Measurements from ENCODE around the gene LMO7. TPM values are rescaled to one million over a fixed set of nuclear protein-coding genes. Genes with fewer than 3 reads are reported as not detected.

The LMO7 gene
- total RNA-seq, 2 experiments from 2014 or later, result 12.2 to 15.3 TPM

- TF ChIP-seq, protein P1, sequence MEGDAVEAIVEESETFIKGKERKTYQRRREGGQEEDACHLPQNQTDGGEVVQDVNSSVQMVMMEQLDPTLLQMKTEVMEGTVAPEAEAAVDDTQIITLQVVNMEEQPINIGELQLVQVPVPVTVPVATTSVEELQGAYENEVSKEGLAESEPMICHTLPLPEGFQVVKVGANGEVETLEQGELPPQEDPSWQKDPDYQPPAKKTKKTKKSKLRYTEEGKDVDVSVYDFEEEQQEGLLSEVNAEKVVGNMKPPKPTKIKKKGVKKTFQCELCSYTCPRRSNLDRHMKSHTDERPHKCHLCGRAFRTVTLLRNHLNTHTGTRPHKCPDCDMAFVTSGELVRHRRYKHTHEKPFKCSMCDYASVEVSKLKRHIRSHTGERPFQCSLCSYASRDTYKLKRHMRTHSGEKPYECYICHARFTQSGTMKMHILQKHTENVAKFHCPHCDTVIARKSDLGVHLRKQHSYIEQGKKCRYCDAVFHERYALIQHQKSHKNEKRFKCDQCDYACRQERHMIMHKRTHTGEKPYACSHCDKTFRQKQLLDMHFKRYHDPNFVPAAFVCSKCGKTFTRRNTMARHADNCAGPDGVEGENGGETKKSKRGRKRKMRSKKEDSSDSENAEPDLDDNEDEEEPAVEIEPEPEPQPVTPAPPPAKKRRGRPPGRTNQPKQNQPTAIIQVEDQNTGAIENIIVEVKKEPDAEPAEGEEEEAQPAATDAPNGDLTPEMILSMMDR (IDR thresholded peaks at IDR 0.05), result no peak
- DNase-seq, result no peak
- H3K4me1 Mint-ChIP-seq (ENCODE audit: low read depth), result peaks cover 8% of the 10 kb centered on the region
- intact Hi-C loops (cut with micrococcal nuclease), result no loop called here
- H3K27me3 Mint-ChIP-seq, result no peaks in the 10 kb centered on the region
- H3K36me3 Mint-ChIP-seq (ENCODE audit: low read depth), result no peaks in the 10 kb centered on the region
- peaks cover 8% of the 10 kb centered on the region for H3K9me3 Mint-ChIP-seq
- no peak overlapping the region for H3K4me3 Mint-ChIP-seq
- no peak overlapping the region for H3K27ac Mint-ChIP-seq
- ChIA-PET CTCF (no interaction called here), POLR2A (no interaction called here)
- ATAC-seq, result no peak
Measured at GRCh38 chr13:75744127-75744526, 108.0 kb downstream of the LMO7 start.

- DNase-seq (no peak), ATAC-seq (no peak)
- Mint-ChIP-seq H3K4me3 (no peak overlapping the region), H3K27ac (no peak overlapping the region), H3K36me3 (ENCODE audit: low read depth) (no peaks in the 10 kb centered on the region), H3K9me3 (peaks cover 8% of the 10 kb centered on the region), H3K27me3 (no peaks in the 10 kb centered on the region), H3K4me1 (ENCODE audit: low read depth) (peaks cover 2% of the 10 kb centered on the region)
- intact Hi-C loops (cut with micrococcal nuclease), result no loop called here
- ChIA-PET CTCF (no interaction called here), POLR2A (no interaction called here)
- TF ChIP-seq, protein P1 (IDR thresholded peaks at IDR 0.05), result no peak
Measured at GRCh38 chr13:75745387-75745786, 109.3 kb downstream of the LMO7 start.

DNA sequence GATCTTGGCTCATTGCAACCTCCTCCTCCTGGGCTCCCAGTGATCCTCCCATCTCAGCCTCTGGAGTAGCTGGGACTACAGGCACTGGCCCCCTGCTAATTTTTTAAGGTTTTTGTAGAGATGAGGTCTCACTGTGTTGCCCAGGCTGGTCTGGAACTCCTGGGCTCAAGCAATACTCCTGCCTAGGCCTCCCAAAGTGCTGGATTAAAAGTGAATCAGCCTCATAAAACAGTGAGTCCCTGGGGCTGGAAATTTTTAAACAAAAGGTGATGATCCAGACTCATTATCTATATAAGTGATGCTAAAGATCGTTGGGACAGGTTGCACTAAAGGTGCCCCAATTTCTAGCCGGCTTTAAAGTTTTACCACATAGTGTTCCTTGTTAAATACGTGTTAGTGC is 112.7 kb downstream of the LMO7 start:
- no peak overlapping the region for H3K27ac Mint-ChIP-seq
- peaks cover 2% of the 10 kb centered on the region for H3K4me1 Mint-ChIP-seq (ENCODE audit: low read depth)
- H3K36me3 Mint-ChIP-seq (ENCODE audit: low read depth), result peaks cover 4% of the 10 kb centered on the region
- ChIA-PET CTCF (no interaction called here), POLR2A (no interaction called here)
- no peak overlapping the region for H3K4me3 Mint-ChIP-seq
- H3K9me3 Mint-ChIP-seq, result peaks cover 17% of the 10 kb centered on the region
- intact Hi-C loops (cut with micrococcal nuclease), result no loop called here
- no peak for DNase-seq
- TF ChIP-seq, protein P1 (IDR thresholded peaks at IDR 0.05), result no peak
- ATAC-seq, result no peak
- no peaks in the 10 kb centered on the region for H3K27me3 Mint-ChIP-seq

DNA sequence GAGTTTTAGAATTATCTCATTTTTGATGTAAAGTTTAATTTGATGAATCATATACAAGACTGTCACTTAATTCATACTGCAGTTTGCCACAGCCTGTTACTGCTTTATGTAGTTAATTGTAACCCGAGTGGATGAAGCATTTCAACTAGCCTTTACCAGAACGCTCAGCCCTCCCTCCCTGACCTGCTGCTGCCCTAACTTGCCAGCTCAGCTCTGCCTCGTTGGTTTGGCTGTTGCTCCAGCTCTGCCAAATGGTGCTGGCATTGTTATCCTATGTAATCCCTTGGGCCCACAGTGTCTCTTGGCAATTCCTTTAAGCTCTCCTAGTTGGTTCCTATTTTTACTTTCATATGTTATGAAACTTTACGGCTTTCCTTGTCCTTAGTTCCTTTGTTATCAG is 113.3 kb downstream of the LMO7 start:
- no peaks in the 10 kb centered on the region for H3K27me3 Mint-ChIP-seq
- intact Hi-C loops (cut with micrococcal nuclease), result no loop called here
- H3K27ac Mint-ChIP-seq, result no peak overlapping the region
- peaks cover 20% of the 10 kb centered on the region for H3K9me3 Mint-ChIP-seq
- POLR2A ChIA-PET, result no interaction called here
- no peak for DNase-seq
- peaks cover 8% of the 10 kb centered on the region for H3K36me3 Mint-ChIP-seq (ENCODE audit: low read depth)
- ATAC-seq, result no peak
- peaks cover 2% of the 10 kb centered on the region for H3K4me1 Mint-ChIP-seq (ENCODE audit: low read depth)
- no peak overlapping the region for H3K4me3 Mint-ChIP-seq
- TF ChIP-seq, protein P1 (IDR thresholded peaks at IDR 0.05), result no peak
- CTCF ChIA-PET, result no interaction called here

GRCh38 chr13:75751350-75751749 is 115.2 kb downstream of the LMO7 start:
- no peak for DNase-seq
- ChIA-PET POLR2A (no interaction called here), CTCF (interaction anchor here (1.8 to 1.9 kb wide), 2 partner anchors 56 to 118 kb away, joined by 6 to 7 read pairs; no protein-coding TSS in a partner anchor)
- Mint-ChIP-seq H3K9me3 (peaks cover 11% of the 10 kb centered on the region), H3K4me3 (no peak overlapping the region), H3K27ac (no peak overlapping the region), H3K27me3 (no peaks in the 10 kb centered on the region), H3K4me1 (ENCODE audit: low read depth) (peaks cover 9% of the 10 kb centered on the region), H3K36me3 (ENCODE audit: low read depth) (peaks cover 8% of the 10 kb centered on the region)
- intact Hi-C loops (cut with micrococcal nuclease), result no loop called here
- TF ChIP-seq, protein P1 (IDR thresholded peaks at IDR 0.05), result no peak
- ATAC-seq, result no peak

Data from activated CD8-positive, alpha-beta T cell treated with anti-CD3 and anti-CD28 coated beads for 36 hours (primary cell).